ENCODE measurements around the gene CDNF. TPM values are rescaled to one million over a fixed set of nuclear protein-coding genes. Genes with fewer than 3 reads are reported as not detected.

The CDNF gene
- total RNA-seq, 1 donor from 2014 or later = 0.39 TPM

DNA sequence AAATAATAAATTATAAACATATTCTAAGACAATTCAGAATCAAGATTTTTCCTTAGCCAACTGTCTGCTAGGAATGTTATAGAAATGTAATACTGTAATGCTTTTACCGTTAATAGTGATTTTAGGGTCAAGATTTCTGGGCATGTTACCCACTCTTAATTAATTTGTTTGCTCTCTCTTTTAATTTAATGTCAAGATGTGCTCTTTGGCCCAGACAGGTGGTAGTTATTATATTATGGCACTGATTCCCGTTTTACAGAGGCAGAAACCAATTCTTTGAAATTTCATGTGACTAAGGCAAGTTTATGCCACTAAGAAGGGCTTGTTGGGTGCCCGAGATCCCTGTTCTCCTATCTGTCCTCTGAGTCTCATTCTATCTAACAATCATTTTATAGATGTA lies 62.2 kb downstream of the CDNF start:
- Mint-ChIP-seq H3K4me3 (ENCODE audit: low read depth) (no peak overlapping the region), H3K36me3 (ENCODE audit: low read depth) (no peaks in the 10 kb centered on the region), H3K27ac (no peak overlapping the region), H3K9me3 (no peaks in the 10 kb centered on the region), H3K4me1 (ENCODE audit: low read depth) (peaks cover 5% of the 10 kb centered on the region), H3K27me3 (ENCODE audit: low read depth) (peaks cover 4% of the 10 kb centered on the region)
- intact Hi-C loops (cut with micrococcal nuclease) = no loop called here
- no peak for DNase-seq (ENCODE audit: low spot score)

DNA sequence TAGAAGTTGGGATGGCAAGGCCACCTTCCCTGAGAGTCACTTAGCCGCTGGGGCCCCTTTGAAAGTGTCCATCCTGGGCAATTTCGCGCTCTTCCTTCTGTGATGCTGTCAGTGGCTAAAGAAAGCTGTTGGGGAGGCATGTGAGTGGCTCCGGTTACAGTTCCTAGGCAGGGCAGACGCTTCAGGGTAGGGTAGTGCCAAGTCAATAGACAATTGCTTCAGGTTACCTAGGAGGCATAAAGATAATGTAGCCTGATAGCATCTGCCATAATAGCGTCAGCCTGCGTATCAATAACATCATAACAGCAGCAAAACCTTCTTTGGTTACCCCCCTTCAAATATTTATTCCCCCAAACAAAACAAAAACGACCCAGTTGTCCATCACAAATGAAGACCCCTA lies 63.0 kb downstream of the CDNF start, which contains the start of gene FAM107B:
Gene FAM107B (minus strand): TSS at position 101 of the 400 bp plus-strand sequence. CDS start 234 bp downstream, outside the sequence.
- no peak within 1 kb of the TSS for H3K27ac Mint-ChIP-seq
- no peak within 1 kb of the TSS for H3K4me3 Mint-ChIP-seq (ENCODE audit: low read depth)

DNA sequence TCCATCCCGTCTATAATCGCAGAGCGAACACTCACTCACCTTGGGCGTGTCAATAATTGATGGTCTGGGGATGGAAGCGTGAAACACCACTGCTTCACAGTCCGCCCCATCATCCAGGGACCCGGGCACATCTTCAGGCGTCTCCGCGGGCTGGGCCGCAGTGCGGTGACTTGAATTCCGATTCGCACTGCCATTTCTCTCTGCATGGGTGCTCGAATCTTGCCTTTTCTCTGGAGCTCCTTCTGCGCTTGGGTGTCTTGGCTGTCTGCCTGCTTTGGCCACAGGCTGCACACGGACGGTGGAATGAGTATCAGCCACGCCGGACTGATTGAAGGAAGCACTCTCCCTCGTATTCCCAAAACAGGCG lies 63.6 kb downstream of the CDNF start:
- intact Hi-C loops (cut with micrococcal nuclease) = no loop called here
- no peak for DNase-seq (ENCODE audit: low spot score)
- Mint-ChIP-seq H3K27me3 (ENCODE audit: low read depth) (peaks cover 4% of the 10 kb centered on the region), H3K4me3 (ENCODE audit: low read depth) (no peak overlapping the region), H3K4me1 (ENCODE audit: low read depth) (peaks cover 5% of the 10 kb centered on the region), H3K36me3 (ENCODE audit: low read depth) (no peaks in the 10 kb centered on the region), H3K9me3 (no peaks in the 10 kb centered on the region), H3K27ac (no peak overlapping the region)

More for the DNA sequence above, 63.0 kb downstream of the CDNF start, which contains the start of gene FAM107B:
- H3K9me3 Mint-ChIP-seq = no peaks in the 10 kb centered on the region
- DNase-seq (ENCODE audit: low spot score) = no peak
- H3K4me1 Mint-ChIP-seq (ENCODE audit: low read depth) = peaks cover 5% of the 10 kb centered on the region
- H3K27me3 Mint-ChIP-seq (ENCODE audit: low read depth) = peaks cover 4% of the 10 kb centered on the region
- H3K36me3 Mint-ChIP-seq (ENCODE audit: low read depth) = no peaks in the 10 kb centered on the region
- intact Hi-C loops (cut with micrococcal nuclease) = no loop called here

DNA sequence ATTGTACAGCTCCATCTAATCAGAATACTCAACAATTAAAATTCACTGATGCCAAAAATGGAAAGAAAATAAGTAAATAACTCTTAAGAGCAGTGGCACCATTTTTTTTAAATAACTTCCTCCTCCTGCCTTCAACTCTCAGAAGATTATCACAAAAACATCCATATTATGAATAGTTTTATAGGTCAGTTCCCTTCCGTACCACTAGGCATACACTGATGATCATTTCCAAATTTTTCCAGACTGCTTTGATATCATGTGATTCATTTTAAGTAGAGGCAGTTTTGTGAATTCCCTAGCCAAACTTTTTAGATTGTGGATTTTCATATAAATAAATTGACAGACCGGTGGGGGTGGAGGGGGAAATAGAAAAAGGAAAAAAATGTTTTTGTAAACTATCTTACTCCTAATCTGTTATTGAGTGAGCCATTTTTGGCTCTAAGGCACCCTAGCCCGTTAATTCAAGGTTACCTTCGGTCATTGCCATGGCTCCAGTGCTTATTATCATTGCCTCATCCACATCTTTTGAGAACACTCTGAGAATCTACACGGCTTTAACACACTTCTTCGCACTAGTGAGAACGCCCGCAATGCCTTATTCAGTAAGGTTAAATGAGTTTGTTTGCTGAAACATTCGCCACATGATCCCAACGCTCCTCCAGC lies 64.2 kb downstream of the CDNF start:
- DNase-seq (ENCODE audit: low spot score) = no peak
- Mint-ChIP-seq H3K4me3 (ENCODE audit: low read depth) (no peak overlapping the region), H3K27ac (no peak overlapping the region), H3K36me3 (ENCODE audit: low read depth) (no peaks in the 10 kb centered on the region), H3K4me1 (ENCODE audit: low read depth) (peaks cover 5% of the 10 kb centered on the region), H3K27me3 (ENCODE audit: low read depth) (peaks cover 6% of the 10 kb centered on the region), H3K9me3 (no peaks in the 10 kb centered on the region)
- intact Hi-C loops (cut with micrococcal nuclease) = no loop called here

DNA sequence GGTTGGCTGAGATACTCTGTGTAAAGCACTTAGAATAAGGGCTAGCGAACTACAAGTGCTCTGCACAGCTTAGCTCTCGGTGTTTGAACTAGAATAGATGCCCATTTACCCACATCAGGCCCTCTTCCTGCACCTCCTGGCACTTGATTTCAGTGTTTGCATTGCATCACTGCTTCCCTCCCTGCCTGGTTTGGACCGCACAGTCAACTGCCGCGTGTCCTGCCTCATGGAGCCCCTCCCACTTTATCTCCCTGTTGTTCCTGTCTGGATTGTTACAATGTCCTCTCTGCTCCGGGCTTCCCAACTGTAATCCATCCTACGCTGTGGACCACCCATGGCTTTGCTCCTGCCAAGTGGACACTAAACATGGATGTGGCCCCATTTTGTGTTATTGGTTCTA lies 65.4 kb downstream of the CDNF start:
- intact Hi-C loops (cut with micrococcal nuclease) = no loop called here
- Mint-ChIP-seq H3K4me1 (ENCODE audit: low read depth) (no peaks in the 10 kb centered on the region), H3K4me3 (ENCODE audit: low read depth) (no peak overlapping the region), H3K27ac (no peak overlapping the region), H3K36me3 (ENCODE audit: low read depth) (no peaks in the 10 kb centered on the region), H3K27me3 (ENCODE audit: low read depth) (peaks cover 13% of the 10 kb centered on the region), H3K9me3 (no peaks in the 10 kb centered on the region)
- DNase-seq (ENCODE audit: low spot score) = no peak

DNA sequence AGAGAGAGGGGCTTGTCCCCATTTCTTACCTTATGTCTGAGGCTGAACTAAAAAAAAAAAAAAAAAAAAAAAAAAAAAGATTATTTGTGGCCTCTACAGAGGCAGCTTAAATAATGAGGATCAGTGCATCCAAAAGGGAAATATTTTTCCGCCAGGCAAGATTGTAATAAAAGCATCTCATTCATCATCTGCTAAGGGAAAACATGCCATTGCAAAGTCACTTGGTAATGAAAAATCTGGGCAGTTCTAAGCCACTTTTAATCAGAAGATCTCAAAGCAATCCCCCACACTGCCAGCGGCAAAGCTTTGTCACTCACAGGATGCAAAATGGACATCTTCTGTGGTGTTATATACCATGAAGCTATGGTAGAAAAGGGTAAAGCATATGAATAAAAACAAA lies 66.9 kb downstream of the CDNF start:
- Mint-ChIP-seq H3K36me3 (ENCODE audit: low read depth) (no peaks in the 10 kb centered on the region), H3K9me3 (no peaks in the 10 kb centered on the region), H3K27ac (no peak overlapping the region), H3K4me3 (ENCODE audit: low read depth) (no peak overlapping the region), H3K4me1 (ENCODE audit: low read depth) (no peaks in the 10 kb centered on the region), H3K27me3 (ENCODE audit: low read depth) (peaks cover 22% of the 10 kb centered on the region)
- DNase-seq (ENCODE audit: low spot score) = no peak
- intact Hi-C loops (cut with micrococcal nuclease) = no loop called here

Other genes starting within 250 kb of the CDNF start
- gene FAM107B, start 63.1 kb downstream of the CDNF start, total RNA-seq = 99.4 and 103 TPM in 2 replicates
- gene HSPA14, start 269 bp upstream of the CDNF start, total RNA-seq = 34.1 and 34.5 TPM in 2 replicates
- 22.3 and 25.6 TPM in 2 replicates for gene MSANTD7, start 269 bp upstream of the CDNF start, total RNA-seq
- 44.0 and 45.0 TPM in 2 replicates for gene SUV39H2, start 40.8 kb upstream of the CDNF start, total RNA-seq
- gene DCLRE1C, start 116.1 kb upstream of the CDNF start, total RNA-seq = 20.5 and 21.0 TPM in 2 replicates
- 0.62 TPM in 1 of 2 replicates, not detected in the other for gene MEIG1, start 121.4 kb upstream of the CDNF start, total RNA-seq
- gene OLAH, start 205.9 kb upstream of the CDNF start, total RNA-seq = not detected in 2 replicates